Kidney epithelial cell (primary cell): ENCODE results near the gene CCDC92B. TPM values are rescaled to one million over a fixed set of nuclear protein-coding genes. Genes with fewer than 3 reads are reported as not detected.
"Not testable (repeated sequence)": the region's sequence is repeated elsewhere in the genome, so short reads cannot be mapped to it uniquely, and the experiment has no call there.

Experiments
- DNase-seq: peaks from one replicate; pipeline ENCODE4 v3.0.0-alpha.2; 2010; ENCODE audit warnings: low read depth
- H3K27me3 ChIP-seq: 2 replicates; pipeline ENCODE4 v1.6.0; 2011; ENCODE audit warnings: low read length; ENCODE audit not compliant: control insufficient read depth, insufficient read depth
- H3K36me3 ChIP-seq: 2 replicates; pipeline ENCODE4 v1.5.1; 2011; ENCODE audit warnings: low read length; ENCODE audit not compliant: control insufficient read depth, insufficient read depth
- H3K4me3 ChIP-seq: 2 replicates; pipeline ENCODE4 v1.5.1; 2011; ENCODE audit warnings: low read depth, mild to moderate bottlenecking, control low read depth, low read length
- CTCF ChIP-seq: IDR thresholded peaks from 2 replicates; pipeline ENCODE4 v1.5.1; 2011; ENCODE audit warnings: mild to moderate bottlenecking, moderate library complexity, low read length, control low read depth, inconsistent platforms; ENCODE audit not compliant: insufficient read depth, poor library complexity, severe bottlenecking
- total RNA-seq: library from RNA; depleted of rRNA; stranded (reverse); fragments of >200 nt; gene quantifications from 2 replicates; pipeline ENCODE4 v1.2.3, GENCODE V29; 2015

The CCDC92B gene
- total RNA-seq, 1 donor from 2014 or later: not detected

GRCh38 chr17:2700030-2700490 is 49.4 kb downstream of the CCDC92B start:
- DNase-seq: no peak
- Histone ChIP-seq H3K4me3 (no peak overlapping the region), H3K27me3 (no peaks in the 10 kb centered on the region), H3K36me3 (peaks cover 2% of the 10 kb centered on the region)
- no peak for TF ChIP-seq CTCF

GRCh38 chr17:2699216-2699805 is 50.1 kb downstream of the CCDC92B start:
- not testable (repeated sequence) for H3K36me3 ChIP-seq, H3K4me3 ChIP-seq, H3K27me3 ChIP-seq, DNase-seq

- H3K36me3 ChIP-seq: no peaks in the 10 kb centered on the region
Observed at GRCh38 chr17:2697611-2698162, 51.8 kb downstream of the CCDC92B start.

GRCh38 chr17:2695961-2696760 is 53.3 kb downstream of the CCDC92B start:
- TF ChIP-seq CTCF: no peak
- DNase-seq: no peak
- Histone ChIP-seq H3K36me3 (no peaks in the 10 kb centered on the region), H3K27me3 (no peaks in the 10 kb centered on the region), H3K4me3 (no peak overlapping the region)

More at GRCh38 chr17:2697611-2698162, 51.8 kb downstream of the CCDC92B start:
- no peak for TF ChIP-seq CTCF
- Histone ChIP-seq H3K4me3 (no peak overlapping the region), H3K27me3 (no peaks in the 10 kb centered on the region)
- DNase-seq: no peak

GRCh38 chr17:2695243-2695960 is 54.0 kb downstream of the CCDC92B start:
- no peak for DNase-seq
- H3K4me3 ChIP-seq: no peak overlapping the region
- no peaks in the 10 kb centered on the region for H3K27me3 ChIP-seq
- no peaks in the 10 kb centered on the region for H3K36me3 ChIP-seq
- no peak for TF ChIP-seq CTCF
